ENCODE measurements around the gene ANKRD33B. TPM values are rescaled to one million over a fixed set of nuclear protein-coding genes. Genes with fewer than 3 reads are reported as not detected.

The ANKRD33B gene
- polyA plus RNA-seq, 1 donor (not counting 4 experiments of a cell fraction or from before 2014, with no cell fraction given), result 1.9 TPM

- FAIRE-seq (no peak), DNase-seq (ENCODE audit: low read depth, low spot score) (no peak)
- H3K4me1 ChIP-seq (ENCODE audit: control insufficient read depth, extremely low read depth, insufficient read depth, low read length), result peaks cover 39% of the 10 kb centered on the region
- no peaks in the 10 kb centered on the region for H3K36me3 ChIP-seq (ENCODE audit: control insufficient read depth in 2 of 2, extremely low read depth in 1 of 2, insufficient read depth in 2 of 2, low read length in 2 of 2)
- dilution Hi-C loops (cut with MboI; ENCODE audit: extremely low pct_ligation_motif_present, low sequenced_read_pairs), result no loop called here
- H3K79me2 ChIP-seq (ENCODE audit: control insufficient read depth, insufficient read depth, low read length), result peaks cover 2% of the 10 kb centered on the region
- H3K27me3 ChIP-seq (ENCODE audit: control insufficient read depth, extremely low read depth, insufficient read depth, low read length), result no peaks in the 10 kb centered on the region
- peaks cover 2% of the 10 kb centered on the region for H3K9me1 ChIP-seq (ENCODE audit: control insufficient read depth, extremely low read depth, insufficient read depth, low read length)
- no peak overlapping the region for H2AFZ ChIP-seq (ENCODE audit: control insufficient read depth, low read length)
- H3K4me2 ChIP-seq (ENCODE audit: control insufficient read depth, extremely low read depth, insufficient read depth, low read depth, low read length), result no peak overlapping the region
- H3K9ac ChIP-seq (ENCODE audit: control insufficient read depth, extremely low read depth, insufficient read depth, low read length), result no peak overlapping the region
- H3K4me3 ChIP-seq (ENCODE audit: control insufficient read depth in 2 of 3, extremely low read depth in 1 of 3, insufficient read depth in 2 of 3, low read depth in 1 of 3, low read length in 3 of 3), result no peak overlapping the region
- no peak for TF ChIP-seq EZH2 (IDR thresholded peaks at IDR 0.05; ENCODE audit: low read length)
- no peak for TF ChIP-seq CTCF (optimal IDR thresholded peaks at IDR 0.05 in 1 of 3, IDR thresholded peaks at IDR 0.05 in 1 of 3, conservative IDR thresholded peaks at IDR 0.05 in 1 of 3; ENCODE audit: extremely low read depth in 1 of 3, insufficient read depth in 2 of 3, low read length in 3 of 3)
- no peaks in the 10 kb centered on the region for H3K9me3 ChIP-seq (ENCODE audit: control insufficient read depth, low read depth, low read length)
- peak overlapping the region; percentile 74 for H3K27ac ChIP-seq (ENCODE audit: control insufficient read depth, insufficient read depth, low read length)
- H4K20me1 ChIP-seq (ENCODE audit: control insufficient read depth, extremely low read depth, insufficient read depth, low read length), result no peaks in the 10 kb centered on the region
Measured at GRCh38 chr5:10594591-10595210, 30.8 kb downstream of the ANKRD33B start.

GRCh38 chr5:10595293-10595671 is 31.4 kb downstream of the ANKRD33B start:
- TF ChIP-seq CTCF (optimal IDR thresholded peaks at IDR 0.05 in 1 of 3, IDR thresholded peaks at IDR 0.05 in 1 of 3, conservative IDR thresholded peaks at IDR 0.05 in 1 of 3; ENCODE audit: extremely low read depth in 1 of 3, insufficient read depth in 2 of 3, low read length in 3 of 3) (no peak), EZH2 (IDR thresholded peaks at IDR 0.05; ENCODE audit: low read length) (no peak)
- Histone ChIP-seq H3K4me3 (ENCODE audit: control insufficient read depth in 2 of 3, extremely low read depth in 1 of 3, insufficient read depth in 2 of 3, low read depth in 1 of 3, low read length in 3 of 3) (peak overlapping the region in 1 of 3 experiments; percentile 18), H2AFZ (ENCODE audit: control insufficient read depth, low read length) (no peak overlapping the region), H3K9ac (ENCODE audit: control insufficient read depth, extremely low read depth, insufficient read depth, low read length) (peak overlapping the region; percentile 29), H3K27me3 (ENCODE audit: control insufficient read depth, extremely low read depth, insufficient read depth, low read length) (no peaks in the 10 kb centered on the region), H4K20me1 (ENCODE audit: control insufficient read depth, extremely low read depth, insufficient read depth, low read length) (no peaks in the 10 kb centered on the region), H3K9me3 (ENCODE audit: control insufficient read depth, low read depth, low read length) (no peaks in the 10 kb centered on the region), H3K27ac (ENCODE audit: control insufficient read depth, insufficient read depth, low read length) (peak overlapping the region; percentile 74), H3K4me2 (ENCODE audit: control insufficient read depth, extremely low read depth, insufficient read depth, low read depth, low read length) (peak overlapping the region; percentile 59), H3K4me1 (ENCODE audit: control insufficient read depth, extremely low read depth, insufficient read depth, low read length) (peaks cover 44% of the 10 kb centered on the region), H3K9me1 (ENCODE audit: control insufficient read depth, extremely low read depth, insufficient read depth, low read length) (peaks cover 2% of the 10 kb centered on the region), H3K36me3 (ENCODE audit: control insufficient read depth in 2 of 2, extremely low read depth in 1 of 2, insufficient read depth in 2 of 2, low read length in 2 of 2) (no peaks in the 10 kb centered on the region), H3K79me2 (ENCODE audit: control insufficient read depth, insufficient read depth, low read length) (peaks cover 2% of the 10 kb centered on the region)
- dilution Hi-C loops (cut with MboI; ENCODE audit: extremely low pct_ligation_motif_present, low sequenced_read_pairs), result no loop called here
- DNase-seq (ENCODE audit: low read depth, low spot score) (no peak), FAIRE-seq (no peak)

Measured in keratinocyte (primary cell).